ENCODE data around the gene KRTAP21-3.

- TF ChIP-seq CTCF (conservative IDR thresholded peaks at IDR 0.05; ENCODE audit: low read depth, low read length) (no peak), EZH2 (IDR thresholded peaks at IDR 0.05; ENCODE audit: borderline replicate concordance, low read depth, low read length, poor library complexity, severe bottlenecking) (no peak)
Observed at GRCh38 chr21:30707409-30707808, 11.2 kb downstream of the KRTAP21-3 start.

Data from A673 (cell line).